ENCODE data around the gene EPHA1.

EPHA1 gene

GRCh38 chr7:143351060-143351459 lies 57.6 kb downstream of the EPHA1 start:
- H3K27ac ChIP-seq, result no peak overlapping the region
- ChIA-PET CTCF (no interaction called here), POLR2A (ENCODE audit: low non-redundant PET) (no interaction called here)
- no peak for DNase-seq (ENCODE audit: low spot score)
- TF ChIP-seq CTCF (conservative IDR thresholded peaks at IDR 0.05; ENCODE audit: low read depth), result no peak

DNA sequence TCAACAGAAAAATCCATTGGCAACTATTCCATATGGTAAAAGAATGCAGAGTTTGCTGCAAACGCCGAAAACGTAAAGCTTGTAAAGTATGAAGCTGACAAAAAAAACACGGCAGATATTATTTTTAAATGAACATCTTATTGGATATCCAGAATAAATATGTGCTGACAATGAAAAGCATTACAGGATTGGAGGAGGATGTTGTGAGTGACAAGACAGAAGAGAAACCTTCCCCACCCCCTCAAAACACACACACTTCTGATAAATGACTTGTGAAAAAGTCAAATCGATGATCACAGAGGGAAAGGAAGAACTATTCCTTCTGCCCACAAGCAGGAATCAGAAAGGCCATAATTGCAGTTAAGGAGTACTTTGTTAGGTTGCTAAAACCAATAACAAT lies 60.7 kb downstream of the EPHA1 start:
- ChIA-PET CTCF (no interaction called here), POLR2A (ENCODE audit: low non-redundant PET) (no interaction called here)
- DNase-seq (ENCODE audit: low spot score), result no peak
- H3K27ac ChIP-seq, result no peak overlapping the region
- no peak for TF ChIP-seq CTCF (conservative IDR thresholded peaks at IDR 0.05; ENCODE audit: low read depth)

GRCh38 chr7:143346018-143346417 lies 62.6 kb downstream of the EPHA1 start:
- ChIA-PET CTCF (no interaction called here), POLR2A (ENCODE audit: low non-redundant PET) (no interaction called here)
- DNase-seq (ENCODE audit: low spot score), result no peak
- no peak for TF ChIP-seq CTCF (conservative IDR thresholded peaks at IDR 0.05; ENCODE audit: low read depth)
- H3K27ac ChIP-seq, result no peak overlapping the region

GRCh38 chr7:143345428-143345900 lies 63.2 kb downstream of the EPHA1 start:
- no peak for TF ChIP-seq CTCF (conservative IDR thresholded peaks at IDR 0.05; ENCODE audit: low read depth)
- no peak for DNase-seq (ENCODE audit: low spot score)
- no peak overlapping the region for H3K27ac ChIP-seq
- POLR2A ChIA-PET (ENCODE audit: low non-redundant PET), result no interaction called here
- CTCF ChIA-PET, result no interaction called here

DNA sequence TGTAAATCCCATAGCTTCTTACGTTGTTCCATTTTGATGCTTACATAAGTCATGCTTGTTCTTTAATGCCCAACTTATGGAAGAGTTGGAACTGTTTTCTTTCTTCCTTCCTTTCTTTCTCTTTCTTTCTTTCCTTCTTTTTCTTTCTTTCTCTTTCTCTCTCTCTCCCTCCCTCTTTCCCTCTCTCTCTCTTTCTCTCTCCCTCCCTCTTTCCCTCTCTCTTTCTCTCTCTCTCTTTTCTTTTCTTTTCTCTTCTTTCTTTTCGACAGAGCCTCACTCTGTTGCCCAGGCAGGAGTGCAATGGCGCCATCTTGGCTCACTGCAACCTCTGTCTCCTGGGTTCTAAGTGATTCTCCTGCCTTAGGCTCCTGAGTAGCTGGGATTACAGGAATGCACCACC lies 65.1 kb downstream of the EPHA1 start:
- POLR2A ChIA-PET (ENCODE audit: low non-redundant PET), result no interaction called here
- TF ChIP-seq CTCF (conservative IDR thresholded peaks at IDR 0.05; ENCODE audit: low read depth), result no peak
- DNase-seq (ENCODE audit: low spot score), result no peak
- no peak overlapping the region for H3K27ac ChIP-seq
- CTCF ChIA-PET, result interaction anchor here (0.6 kb wide), 1 partner anchor 21 kb away, joined by 5 read pairs; no protein-coding TSS in a partner anchor

DNA sequence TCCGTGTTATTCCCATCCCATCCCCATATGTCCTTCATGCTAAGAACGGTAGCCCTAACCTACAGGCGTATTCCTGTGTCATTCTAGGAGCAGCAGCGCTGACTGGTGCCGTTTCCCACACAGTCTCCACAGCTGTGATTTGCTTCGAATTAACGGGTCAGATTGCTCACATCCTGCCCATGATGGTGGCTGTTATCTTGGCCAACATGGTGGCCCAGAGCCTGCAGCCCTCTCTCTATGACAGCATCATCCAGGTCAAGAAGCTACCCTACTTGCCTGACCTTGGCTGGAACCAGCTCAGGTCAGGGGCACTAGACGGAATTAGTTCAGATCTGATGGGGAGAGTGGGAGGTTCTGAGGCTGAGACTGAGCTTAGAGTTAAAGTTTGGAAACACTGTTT lies 66.8 kb downstream of the EPHA1 start:
- TF ChIP-seq CTCF (conservative IDR thresholded peaks at IDR 0.05; ENCODE audit: low read depth), result no peak
- POLR2A ChIA-PET (ENCODE audit: low non-redundant PET), result no interaction called here
- CTCF ChIA-PET, result no interaction called here
- no peak for DNase-seq (ENCODE audit: low spot score)
- no peak overlapping the region for H3K27ac ChIP-seq
